Measurements from ENCODE around the gene ART4.

ART4 gene

DNA sequence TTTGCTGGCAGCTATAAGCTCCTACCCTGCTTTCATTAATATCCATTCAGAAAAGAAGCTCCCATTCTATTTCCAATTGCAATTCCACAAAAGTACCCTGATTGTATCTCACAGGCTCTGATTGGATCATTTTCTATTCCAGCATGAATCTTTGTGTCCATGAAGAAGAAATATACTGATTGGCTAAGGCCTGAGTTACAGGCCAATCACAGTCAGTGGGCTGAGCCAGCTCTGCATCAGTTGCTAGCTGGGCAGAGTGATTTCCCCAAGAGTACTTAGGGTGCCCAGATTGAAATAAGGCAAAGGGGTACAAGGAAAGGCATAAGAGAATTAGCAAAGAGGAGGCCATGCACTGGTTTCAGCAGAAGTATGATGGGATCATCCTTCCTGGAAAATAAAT, 14.4 kb downstream of the ART4 start (continued):
- TF ChIP-seq, protein P1, sequence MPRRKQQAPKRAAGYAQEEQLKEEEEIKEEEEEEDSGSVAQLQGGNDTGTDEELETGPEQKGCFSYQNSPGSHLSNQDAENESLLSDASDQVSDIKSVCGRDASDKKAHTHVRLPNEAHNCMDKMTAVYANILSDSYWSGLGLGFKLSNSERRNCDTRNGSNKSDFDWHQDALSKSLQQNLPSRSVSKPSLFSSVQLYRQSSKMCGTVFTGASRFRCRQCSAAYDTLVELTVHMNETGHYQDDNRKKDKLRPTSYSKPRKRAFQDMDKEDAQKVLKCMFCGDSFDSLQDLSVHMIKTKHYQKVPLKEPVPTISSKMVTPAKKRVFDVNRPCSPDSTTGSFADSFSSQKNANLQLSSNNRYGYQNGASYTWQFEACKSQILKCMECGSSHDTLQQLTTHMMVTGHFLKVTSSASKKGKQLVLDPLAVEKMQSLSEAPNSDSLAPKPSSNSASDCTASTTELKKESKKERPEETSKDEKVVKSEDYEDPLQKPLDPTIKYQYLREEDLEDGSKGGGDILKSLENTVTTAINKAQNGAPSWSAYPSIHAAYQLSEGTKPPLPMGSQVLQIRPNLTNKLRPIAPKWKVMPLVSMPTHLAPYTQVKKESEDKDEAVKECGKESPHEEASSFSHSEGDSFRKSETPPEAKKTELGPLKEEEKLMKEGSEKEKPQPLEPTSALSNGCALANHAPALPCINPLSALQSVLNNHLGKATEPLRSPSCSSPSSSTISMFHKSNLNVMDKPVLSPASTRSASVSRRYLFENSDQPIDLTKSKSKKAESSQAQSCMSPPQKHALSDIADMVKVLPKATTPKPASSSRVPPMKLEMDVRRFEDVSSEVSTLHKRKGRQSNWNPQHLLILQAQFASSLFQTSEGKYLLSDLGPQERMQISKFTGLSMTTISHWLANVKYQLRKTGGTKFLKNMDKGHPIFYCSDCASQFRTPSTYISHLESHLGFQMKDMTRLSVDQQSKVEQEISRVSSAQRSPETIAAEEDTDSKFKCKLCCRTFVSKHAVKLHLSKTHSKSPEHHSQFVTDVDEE (CRISPR knock-in tag; IDR thresholded peaks at IDR 0.05): no peak
- TF ChIP-seq CSDC2 (CRISPR knock-in tag; IDR thresholded peaks at IDR 0.05): no peak

DNA sequence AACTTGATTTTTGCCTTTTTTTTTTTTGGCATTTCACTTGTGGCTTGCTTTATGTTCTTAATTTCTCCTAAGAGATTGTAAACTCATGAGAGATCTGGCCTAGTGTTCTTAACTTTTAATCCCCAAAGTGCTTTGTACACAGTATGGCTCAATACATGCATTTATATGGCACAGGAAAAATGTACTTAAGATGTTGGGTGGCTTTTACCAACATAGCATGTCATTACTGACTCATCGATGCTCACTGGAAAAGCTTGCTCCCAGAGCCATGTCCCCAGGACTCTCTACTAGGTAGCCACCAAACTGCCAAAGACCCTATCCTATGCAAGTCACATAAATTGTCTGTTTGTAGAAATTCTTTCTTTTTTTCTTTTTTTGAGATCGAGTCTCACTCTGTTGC, 16.3 kb downstream of the ART4 start:
- ATAC-seq: no peak
- TF ChIP-seq, protein P1 (CRISPR knock-in tag; IDR thresholded peaks at IDR 0.05): no peak
- TF ChIP-seq PPARA (CRISPR knock-in tag; IDR thresholded peaks at IDR 0.05; ENCODE audit: borderline replicate concordance) (no peak), ARNTL (CRISPR knock-in tag; IDR thresholded peaks at IDR 0.05; ENCODE audit: borderline replicate concordance, low read depth) (no peak), ZNF70 (CRISPR knock-in tag; IDR thresholded peaks at IDR 0.05) (no peak)
- TF ChIP-seq, protein P2, sequence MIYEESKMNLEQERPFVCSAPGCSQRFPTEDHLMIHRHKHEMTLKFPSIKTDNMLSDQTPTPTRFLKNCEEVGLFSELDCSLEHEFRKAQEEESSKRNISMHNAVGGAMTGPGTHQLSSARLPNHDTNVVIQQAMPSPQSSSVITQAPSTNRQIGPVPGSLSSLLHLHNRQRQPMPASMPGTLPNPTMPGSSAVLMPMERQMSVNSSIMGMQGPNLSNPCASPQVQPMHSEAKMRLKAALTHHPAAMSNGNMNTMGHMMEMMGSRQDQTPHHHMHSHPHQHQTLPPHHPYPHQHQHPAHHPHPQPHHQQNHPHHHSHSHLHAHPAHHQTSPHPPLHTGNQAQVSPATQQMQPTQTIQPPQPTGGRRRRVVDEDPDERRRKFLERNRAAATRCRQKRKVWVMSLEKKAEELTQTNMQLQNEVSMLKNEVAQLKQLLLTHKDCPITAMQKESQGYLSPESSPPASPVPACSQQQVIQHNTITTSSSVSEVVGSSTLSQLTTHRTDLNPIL (CRISPR knock-in tag; IDR thresholded peaks at IDR 0.05; ENCODE audit: low read depth): no peak

DNA sequence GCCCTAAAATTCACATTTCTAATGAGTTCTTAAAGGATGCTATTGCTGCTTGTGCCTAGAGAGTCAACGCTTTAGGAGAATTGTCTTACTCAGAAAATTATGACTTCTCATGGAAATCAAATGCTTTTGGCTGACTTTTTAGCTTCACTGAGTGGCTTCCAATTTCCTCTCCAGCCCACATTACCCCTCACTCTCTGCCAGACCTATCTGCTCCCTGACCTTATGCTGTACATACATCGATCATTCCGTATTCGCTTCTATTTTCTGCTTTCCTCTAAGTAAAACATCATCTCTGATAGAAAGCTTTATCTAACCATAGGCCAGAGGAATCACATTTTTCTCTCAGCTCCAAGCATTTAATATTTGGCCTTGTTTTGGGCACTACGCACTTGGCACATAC, 16.8 kb downstream of the ART4 start:
- ATAC-seq: no peak
- TF ChIP-seq BACH2 (CRISPR knock-in tag; IDR thresholded peaks at IDR 0.05; ENCODE audit: borderline replicate concordance) (no peak), ZFP3 (CRISPR knock-in tag; IDR thresholded peaks at IDR 0.05) (no peak)

DNA sequence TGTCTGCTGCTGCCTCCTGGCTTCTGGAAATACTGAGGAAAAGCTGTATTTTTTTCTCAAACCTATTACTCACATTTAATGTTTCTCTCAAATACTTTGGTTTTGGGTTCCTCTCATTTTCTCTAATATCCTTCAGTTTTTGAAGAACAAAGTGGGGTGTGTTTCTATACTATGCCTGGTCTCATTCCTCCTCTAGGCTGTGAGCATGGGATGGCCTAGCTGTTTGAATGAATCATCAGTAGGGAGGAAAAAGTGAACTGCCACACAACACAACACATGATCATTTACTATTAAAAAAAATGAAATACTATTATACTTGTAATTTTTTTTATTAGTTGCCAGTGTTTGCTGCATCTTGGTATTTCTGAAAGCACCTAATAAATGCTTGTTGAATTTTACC, 18.1 kb downstream of the ART4 start:
- no peak for ATAC-seq
- no peak for TF ChIP-seq ZNF565 (CRISPR knock-in tag; conservative IDR thresholded peaks at IDR 0.05; ENCODE audit: low read depth)
- no peak for TF ChIP-seq RARB (CRISPR knock-in tag; IDR thresholded peaks at IDR 0.05)
- TF ChIP-seq ARNTL (CRISPR knock-in tag; IDR thresholded peaks at IDR 0.05; ENCODE audit: borderline replicate concordance, low read depth): no peak
- no peak for TF ChIP-seq ISL1 (CRISPR knock-in tag; IDR thresholded peaks at IDR 0.05)
- TF ChIP-seq CSDC2 (CRISPR knock-in tag; IDR thresholded peaks at IDR 0.05): no peak
- TF ChIP-seq, protein P3, sequence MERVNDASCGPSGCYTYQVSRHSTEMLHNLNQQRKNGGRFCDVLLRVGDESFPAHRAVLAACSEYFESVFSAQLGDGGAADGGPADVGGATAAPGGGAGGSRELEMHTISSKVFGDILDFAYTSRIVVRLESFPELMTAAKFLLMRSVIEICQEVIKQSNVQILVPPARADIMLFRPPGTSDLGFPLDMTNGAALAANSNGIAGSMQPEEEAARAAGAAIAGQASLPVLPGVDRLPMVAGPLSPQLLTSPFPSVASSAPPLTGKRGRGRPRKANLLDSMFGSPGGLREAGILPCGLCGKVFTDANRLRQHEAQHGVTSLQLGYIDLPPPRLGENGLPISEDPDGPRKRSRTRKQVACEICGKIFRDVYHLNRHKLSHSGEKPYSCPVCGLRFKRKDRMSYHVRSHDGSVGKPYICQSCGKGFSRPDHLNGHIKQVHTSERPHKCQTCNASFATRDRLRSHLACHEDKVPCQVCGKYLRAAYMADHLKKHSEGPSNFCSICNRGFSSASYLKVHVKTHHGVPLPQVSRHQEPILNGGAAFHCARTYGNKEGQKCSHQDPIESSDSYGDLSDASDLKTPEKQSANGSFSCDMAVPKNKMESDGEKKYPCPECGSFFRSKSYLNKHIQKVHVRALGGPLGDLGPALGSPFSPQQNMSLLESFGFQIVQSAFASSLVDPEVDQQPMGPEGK (CRISPR knock-in tag; IDR thresholded peaks at IDR 0.05; ENCODE audit: borderline replicate concordance): no peak
- TF ChIP-seq GLIS3 (CRISPR knock-in tag; IDR thresholded peaks at IDR 0.05): no peak
- no peak for TF ChIP-seq ZFP3 (CRISPR knock-in tag; IDR thresholded peaks at IDR 0.05)
- no peak for TF ChIP-seq ZNF8 (CRISPR knock-in tag; IDR thresholded peaks at IDR 0.05)
- TF ChIP-seq ZFP30 (CRISPR knock-in tag; IDR thresholded peaks at IDR 0.05): no peak
- TF ChIP-seq PPARA (CRISPR knock-in tag; IDR thresholded peaks at IDR 0.05; ENCODE audit: borderline replicate concordance): no peak
- TF ChIP-seq, protein P1 (CRISPR knock-in tag; IDR thresholded peaks at IDR 0.05): no peak
- TF ChIP-seq TCF4 (CRISPR knock-in tag; IDR thresholded peaks at IDR 0.05; ENCODE audit: borderline replicate concordance): no peak

Data from SK-N-SH treated with all-trans-retinoic acid at 6 μM for 48 hours (cell line).